Stimulated activated CD4-positive, alpha-beta T cell treated with anti-CD3 and anti-CD28 coated beads, Interleukin-15, amount 100 ng/mL, for 24 hours (primary cell): ENCODE data around the gene USH1G.
"Not testable (repeated sequence)": the region's sequence is repeated elsewhere in the genome, so short reads cannot be mapped to it uniquely, and the experiment has no call there.

Experiments used
- DNase-seq: peaks from one replicate; pipeline ENCODE4 v3.0.0-alpha.2; 2020

Gene USH1G

GRCh38 chr17:74922694-74923537, at the start of gene USH1G:
Gene USH1G (minus strand): TSS chr17:74923255. CDS start chr17:74923073, 182 bp downstream.
- DNase-seq: no peak

DNA sequence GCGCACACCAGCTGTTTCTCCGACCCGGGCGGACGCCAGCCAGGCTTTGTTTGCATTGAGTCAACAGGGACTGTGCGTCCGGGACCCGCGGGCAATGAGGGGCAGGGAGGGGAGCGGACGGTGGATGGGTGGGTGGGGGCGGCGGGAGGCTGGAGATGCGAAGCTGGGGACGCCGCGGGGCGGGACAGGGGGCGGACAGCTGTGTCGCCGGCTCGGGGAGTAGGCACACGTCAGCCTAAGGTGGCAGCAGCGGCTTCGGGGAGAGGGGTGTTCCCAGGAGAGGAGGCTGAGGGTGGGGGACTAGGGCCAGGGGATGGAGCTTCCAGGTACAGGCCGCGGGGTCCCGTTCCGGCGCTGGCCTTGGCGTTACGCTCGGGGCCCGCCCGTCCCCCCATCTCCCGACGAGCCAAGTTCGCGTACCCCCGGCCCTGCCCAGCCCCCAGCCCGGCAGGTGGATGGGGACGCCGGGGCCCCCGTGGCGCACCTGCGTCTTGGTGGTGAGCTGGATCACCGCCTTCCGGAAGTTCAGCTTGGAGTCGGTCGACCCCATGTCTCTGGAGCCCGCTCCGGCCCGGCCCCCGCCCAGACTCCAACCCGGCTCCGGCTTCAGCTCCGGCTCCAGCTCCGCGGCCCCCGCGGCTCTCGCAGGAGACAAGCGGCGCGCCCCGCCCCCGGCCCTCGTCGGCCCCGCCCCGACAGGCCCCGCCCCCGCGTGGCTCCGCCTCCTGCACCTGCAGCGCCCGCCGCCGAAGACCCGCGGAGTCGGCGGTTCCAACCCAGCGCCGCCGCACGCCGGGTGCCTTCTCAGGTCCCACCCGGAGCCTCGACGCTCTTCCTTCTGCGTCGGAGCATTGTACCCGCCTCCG, 49.3 kb upstream of the USH1G start, which contains the start of gene HID1:
Gene HID1 (minus strand): TSS at position 653 of the 866 bp plus-strand sequence. CDS start 103 bp downstream, at position 550.
- peak; percentile 82 for DNase-seq

GRCh38 chr17:74971842-74972106, 48.7 kb upstream of the USH1G start:
- DNase-seq: no peak

GRCh38 chr17:74971069-74971841, 48.2 kb upstream of the USH1G start:
- DNase-seq: no peak

DNA sequence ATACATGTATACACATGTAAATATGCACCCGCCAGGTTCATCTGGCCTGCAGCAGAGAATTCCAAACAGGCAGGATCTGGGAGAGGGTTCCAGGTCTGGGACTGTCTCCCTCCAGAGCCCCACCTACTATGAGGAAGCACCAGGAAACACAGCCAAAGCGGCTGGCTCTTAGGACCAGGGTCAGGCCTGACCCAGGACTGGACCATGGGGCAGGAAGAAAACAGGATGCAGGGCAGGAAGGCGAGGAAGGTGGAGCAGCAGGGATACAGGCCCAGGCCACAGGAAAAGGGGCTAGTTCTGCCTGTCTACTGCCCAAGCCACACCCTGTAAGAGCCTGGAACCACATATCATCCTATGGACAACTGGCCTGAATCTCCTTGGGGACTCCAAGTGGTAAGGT, 47.3 kb upstream of the USH1G start:
- no peak for DNase-seq

DNA sequence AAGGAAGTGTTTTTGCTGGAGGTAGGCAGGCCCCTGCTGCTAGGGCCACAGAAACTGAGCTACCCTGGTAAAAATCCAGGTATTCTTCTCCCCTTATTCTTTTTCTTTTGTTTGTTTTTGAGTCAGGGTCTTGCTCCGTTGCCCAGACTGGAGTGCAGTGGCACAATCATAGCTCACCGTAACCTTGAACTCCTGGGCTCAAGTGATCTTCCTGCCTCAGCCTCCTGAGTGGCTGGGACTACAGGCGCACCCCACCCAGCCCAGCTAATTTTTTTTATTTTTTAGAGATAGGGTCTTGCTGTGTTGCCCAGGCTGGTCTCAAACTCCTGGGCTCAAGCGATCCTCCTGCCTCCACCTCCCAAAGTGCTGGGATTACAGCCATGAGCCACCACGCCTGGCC, 46.4 kb upstream of the USH1G start:
- DNase-seq: not testable (repeated sequence)

DNA sequence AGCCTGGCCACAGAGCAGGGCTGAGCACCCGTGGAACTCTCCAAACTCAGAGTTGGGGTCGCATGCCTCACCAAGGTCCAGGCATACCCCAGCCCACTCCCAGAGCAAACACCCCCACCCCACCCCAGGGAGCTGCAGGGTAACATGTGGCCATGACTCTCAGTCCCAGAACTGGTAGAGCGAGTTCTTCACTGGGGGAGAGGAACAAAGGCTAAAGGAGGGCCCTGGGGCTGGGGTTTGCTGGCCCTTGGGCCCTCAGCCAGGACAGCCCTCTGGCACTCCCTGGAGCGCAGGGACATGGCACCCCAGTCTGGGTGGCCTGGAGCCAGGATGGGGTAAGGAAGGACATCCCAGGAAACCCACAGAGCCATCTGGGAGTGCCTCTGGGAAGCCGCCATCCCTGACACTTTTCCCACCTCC, 45.3 kb upstream of the USH1G start:
- DNase-seq: no peak

- no peak for DNase-seq
Observed at GRCh38 chr17:74964988-74965622, 42.0 kb upstream of the USH1G start.

DNA sequence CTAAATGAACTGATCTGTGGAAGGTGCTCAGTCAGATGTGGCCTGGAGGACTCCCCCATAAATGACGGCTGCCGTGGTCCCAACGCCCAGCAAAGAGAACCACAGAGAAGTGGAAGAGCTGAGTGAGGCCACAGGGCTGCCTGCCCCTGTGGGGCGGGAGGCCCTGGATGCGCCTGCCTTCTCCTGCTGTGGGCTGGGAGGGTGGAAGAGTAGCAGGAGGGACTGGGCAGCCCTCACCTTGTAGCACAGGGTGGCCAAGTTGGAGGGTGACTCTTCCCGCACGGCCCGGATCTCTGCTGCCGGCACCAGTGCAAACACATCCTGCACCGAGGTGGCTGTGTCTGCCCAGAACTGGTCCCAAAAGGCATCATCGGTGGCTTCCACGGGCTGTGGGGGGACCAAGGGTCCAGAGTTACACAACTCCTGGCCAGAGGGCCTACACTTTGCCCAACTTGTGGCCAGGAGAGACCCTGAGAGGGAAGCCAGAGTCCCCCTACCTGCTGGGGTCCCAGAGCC, 41.2 kb upstream of the USH1G start:
- no peak for DNase-seq

GRCh38 chr17:74963656-74964055, 40.6 kb upstream of the USH1G start:
- DNase-seq: no peak

DNA sequence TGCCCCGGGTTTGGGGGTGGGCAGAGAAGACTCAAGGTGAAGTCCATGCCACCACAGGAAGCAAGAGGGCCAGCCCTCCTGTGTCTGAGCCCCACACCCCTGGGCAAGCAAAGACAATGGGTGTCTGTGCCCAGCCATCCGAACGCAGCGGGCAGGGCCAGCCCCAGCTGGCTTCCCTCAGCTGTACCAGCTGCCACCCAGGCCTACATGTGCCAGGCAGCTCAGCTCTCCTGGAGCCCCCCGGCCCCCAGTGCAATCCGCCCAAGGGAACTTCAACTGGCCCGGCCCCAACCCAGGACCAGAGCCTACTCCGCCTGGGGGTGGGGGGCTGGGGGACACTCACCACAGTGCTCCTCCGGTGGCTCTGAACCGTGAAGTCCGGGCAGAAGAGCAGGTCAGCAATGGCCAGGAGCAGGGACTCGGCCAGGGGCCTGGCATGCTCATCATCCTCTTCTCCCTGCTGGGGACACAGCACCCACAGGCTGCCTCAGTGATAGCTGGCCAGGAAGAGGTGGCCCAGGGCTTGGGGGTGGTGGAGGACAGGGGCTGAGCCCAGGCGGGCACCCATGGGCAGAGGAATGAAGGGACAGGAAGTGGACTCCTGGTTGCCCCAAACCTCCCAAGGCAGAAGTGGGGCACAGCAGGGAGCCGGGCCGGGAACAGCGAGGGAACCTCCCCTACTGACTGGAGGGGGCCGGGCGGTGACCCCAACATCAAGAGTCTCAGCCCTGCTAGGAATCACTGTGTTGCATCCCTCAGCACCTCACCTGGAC, 39.8 kb upstream of the USH1G start:
- no peak for DNase-seq

DNA sequence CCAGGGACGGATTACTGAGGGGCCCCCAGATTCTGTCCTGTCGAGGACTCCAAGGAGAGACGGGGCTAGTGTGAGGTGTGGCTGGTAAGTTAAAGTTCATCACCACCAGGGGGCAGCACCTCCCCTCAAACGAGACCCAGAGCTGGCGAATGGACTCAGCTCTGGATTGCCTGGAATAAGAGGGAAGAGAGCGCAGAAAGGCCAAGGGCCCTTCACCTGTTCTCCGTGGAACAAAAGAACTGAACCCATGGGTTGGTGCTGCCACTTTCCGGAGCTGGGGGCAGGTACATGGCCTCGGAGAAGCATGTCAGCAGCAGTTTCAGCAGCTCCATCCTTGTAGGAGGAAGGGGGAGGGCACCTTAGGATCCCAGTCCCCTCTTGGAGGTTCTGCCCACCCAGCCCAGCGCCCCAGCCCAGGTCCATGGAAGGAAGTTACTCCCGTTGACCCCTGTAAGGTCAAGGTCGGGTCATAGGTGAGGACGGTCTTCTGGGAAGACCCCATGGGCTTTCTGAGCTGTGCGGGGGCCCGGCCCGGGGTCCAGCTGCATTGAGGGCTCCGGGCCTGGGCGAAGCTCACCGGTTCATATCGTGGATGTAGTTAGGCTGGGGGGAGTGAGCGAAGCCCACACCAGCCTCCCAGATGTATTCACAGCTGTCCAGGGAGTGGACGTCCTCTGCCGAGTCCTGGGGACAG, 38.7 kb upstream of the USH1G start:
- DNase-seq: peak; percentile 92

DNA sequence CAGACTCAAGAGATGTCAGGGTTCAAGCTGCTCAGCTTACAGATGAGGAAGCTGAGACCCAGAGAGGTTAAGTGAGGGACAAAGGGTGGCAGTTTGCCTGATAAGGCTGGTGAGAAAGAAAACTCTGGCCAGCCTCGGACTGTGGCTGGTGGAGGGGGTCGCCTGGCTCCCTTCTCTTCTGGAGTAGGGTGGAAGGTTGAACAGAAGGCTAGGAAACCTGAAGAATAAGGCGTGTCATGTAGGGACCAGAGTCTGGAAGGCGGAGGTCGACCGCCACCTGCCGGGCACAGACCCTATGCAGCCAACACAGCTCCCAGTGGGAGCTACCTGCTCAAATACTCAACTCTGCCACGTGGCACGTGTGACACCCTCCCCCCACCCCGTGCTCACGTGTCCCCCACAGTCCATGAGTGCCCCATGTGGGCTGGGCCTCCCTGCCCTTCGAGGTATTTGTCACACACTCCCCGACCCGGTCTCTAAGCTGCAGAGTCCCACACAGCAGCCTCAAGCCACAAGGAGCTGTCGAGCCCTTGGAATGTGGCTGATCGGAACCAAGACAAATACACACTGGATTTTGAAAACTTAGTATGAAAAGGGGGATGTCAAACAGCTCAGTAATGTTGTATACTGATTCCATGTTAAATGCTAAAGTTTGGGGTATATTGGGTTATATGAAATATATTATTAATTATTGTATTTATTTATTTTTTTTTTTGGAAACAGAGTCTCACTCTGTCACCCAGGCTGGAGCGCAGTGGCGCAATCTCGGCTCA, 37.7 kb upstream of the USH1G start:
- peak; percentile 79 for DNase-seq

DNA sequence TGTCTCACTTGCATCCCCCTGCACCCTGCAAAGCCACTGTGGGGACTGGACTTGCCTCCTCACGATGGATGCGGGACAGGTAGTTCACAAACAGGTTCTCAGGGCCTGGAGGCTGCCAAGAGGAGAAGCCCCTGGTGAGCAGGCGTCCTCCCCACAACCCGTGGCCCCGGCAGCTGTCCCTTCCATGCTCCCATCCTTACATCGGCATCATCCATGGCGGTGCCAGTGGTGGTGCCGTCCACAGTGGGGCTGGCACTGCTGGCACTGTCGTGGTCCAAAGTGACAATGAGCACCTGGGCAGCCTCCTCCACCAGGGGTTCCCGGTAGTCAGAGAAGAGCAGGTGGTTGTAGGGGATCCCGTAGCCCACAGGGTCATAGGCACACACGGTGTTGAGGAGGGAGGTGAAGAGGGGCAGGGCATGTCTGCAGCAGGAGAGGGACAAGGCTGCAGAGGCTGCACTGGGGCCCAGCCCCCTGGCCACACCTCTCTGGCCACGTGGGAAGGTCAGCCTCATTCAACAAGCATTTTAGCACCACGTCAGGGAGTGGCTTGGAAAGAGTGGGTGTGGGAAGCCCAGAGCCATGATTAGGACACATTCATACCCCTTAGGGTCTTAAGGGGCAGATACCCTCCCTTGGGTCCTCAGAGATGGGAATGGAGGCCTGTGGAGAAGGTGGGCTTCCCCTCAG, 36.9 kb upstream of the USH1G start:
- DNase-seq: no peak

GRCh38 chr17:74957935-74958740, 35.1 kb upstream of the USH1G start:
- peak; percentile 87 for DNase-seq

- DNase-seq: no peak
Observed at GRCh38 chr17:74956093-74956492, 33.0 kb upstream of the USH1G start.

DNA sequence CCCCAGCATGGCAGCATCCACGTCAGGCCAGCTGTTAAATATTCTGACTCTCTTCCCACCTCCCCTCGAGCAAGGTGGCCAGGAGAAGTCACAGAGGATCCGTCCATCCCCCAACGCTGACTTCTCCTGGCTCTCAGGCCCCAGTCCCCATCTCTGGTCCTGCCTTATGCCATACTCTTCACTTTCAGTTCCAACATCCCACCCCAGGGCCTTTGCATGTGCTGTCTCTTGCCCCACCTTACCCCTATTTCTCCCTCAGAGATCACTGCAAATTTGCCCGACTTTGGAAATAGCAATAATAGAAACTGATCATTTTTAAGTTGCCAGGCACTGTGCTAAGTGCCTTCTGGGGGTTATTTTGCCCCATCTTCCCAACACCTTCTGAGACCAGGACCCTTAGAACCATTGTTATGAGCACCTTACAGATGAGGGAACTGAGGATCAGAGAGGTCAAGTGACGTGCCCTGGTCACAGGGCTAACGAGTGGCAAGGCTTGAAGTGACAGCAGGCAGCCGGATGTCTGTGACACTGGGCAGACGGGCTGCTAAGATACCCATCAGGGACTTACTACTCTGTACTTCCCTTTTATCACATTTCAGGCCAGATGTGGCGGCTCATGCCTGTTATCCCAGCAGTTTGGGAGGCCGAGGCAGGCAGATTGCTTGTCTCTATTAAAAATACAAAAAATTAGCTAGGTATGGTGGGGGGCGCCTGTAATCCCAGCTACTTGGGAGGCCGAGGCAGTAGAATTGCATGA, 31.8 kb upstream of the USH1G start:
- DNase-seq: no peak

DNA sequence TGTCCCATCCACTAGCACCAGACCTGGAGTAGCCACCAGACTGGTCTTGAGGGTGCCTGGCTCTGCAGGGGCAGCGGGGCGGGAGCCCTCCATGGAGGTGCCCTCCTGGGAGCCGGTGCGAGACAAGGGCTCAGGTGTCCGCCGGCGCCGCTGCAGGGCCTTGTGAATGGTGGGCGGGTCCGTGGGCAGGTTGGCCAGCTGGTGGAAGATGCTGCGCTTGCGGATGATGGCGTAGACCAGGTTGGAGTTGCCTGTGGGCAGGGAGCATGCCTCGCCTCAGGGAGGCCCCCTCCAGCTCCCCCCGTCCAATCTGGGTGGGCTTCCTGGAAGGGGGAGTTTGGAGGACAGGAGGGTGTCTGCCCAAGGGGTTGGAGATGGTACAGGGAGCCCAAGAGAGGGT, 31.1 kb upstream of the USH1G start:
- DNase-seq: no peak
